HG03139 (cell line): ENCODE data around the gene LITAFD.
"Not testable (repeated sequence)": the region's sequence is repeated elsewhere in the genome, so short reads cannot be mapped to it uniquely, and the experiment has no call there.

Experiments used
- ATAC-seq: cut with Tn5 transposase; IDR thresholded peaks from one replicate; pipeline ENCODE4 v1.9.1; 2021; ENCODE audit not compliant: unreplicated experiment

Gene LITAFD

GRCh38 chr16:8882041-8882617 is at the start of gene LITAFD:
Gene LITAFD (plus strand): TSS chr16:8882351. CDS start chr16:8884356, 2,005 bp downstream.
- no peak for ATAC-seq

GRCh38 chr16:8832717-8833105 is 49.4 kb upstream of the LITAFD start:
- no peak for ATAC-seq

- not testable (repeated sequence) for ATAC-seq
Measured at GRCh38 chr16:8836797-8837196, 45.4 kb upstream of the LITAFD start.

- not testable (repeated sequence) for ATAC-seq
Measured at GRCh38 chr16:8837594-8837993, 44.6 kb upstream of the LITAFD start.

GRCh38 chr16:8842016-8842415 is 40.1 kb upstream of the LITAFD start:
- ATAC-seq, result not testable (repeated sequence)

- not testable (repeated sequence) for ATAC-seq
Measured at GRCh38 chr16:8843296-8843695, 38.9 kb upstream of the LITAFD start.

- ATAC-seq, result no peak
Measured at GRCh38 chr16:8845699-8846298, 36.4 kb upstream of the LITAFD start.

GRCh38 chr16:8846401-8846932 is 35.7 kb upstream of the LITAFD start:
- no peak for ATAC-seq

- ATAC-seq, result no peak
Measured at GRCh38 chr16:8847145-8847544, 35.0 kb upstream of the LITAFD start.

GRCh38 chr16:8847623-8848022 is 34.5 kb upstream of the LITAFD start:
- ATAC-seq, result no peak

- ATAC-seq, result no peak
Measured at GRCh38 chr16:8848231-8848938, 33.8 kb upstream of the LITAFD start.

GRCh38 chr16:8848939-8849391 is 33.2 kb upstream of the LITAFD start:
- ATAC-seq, result no peak

GRCh38 chr16:8849411-8850011 is 32.6 kb upstream of the LITAFD start:
- no peak for ATAC-seq

- no peak for ATAC-seq
Measured at GRCh38 chr16:8850279-8850885, 31.8 kb upstream of the LITAFD start.

- no peak for ATAC-seq
Measured at GRCh38 chr16:8851761-8852403, 30.3 kb upstream of the LITAFD start.

- ATAC-seq, result no peak
Measured at GRCh38 chr16:8852534-8852933, 29.6 kb upstream of the LITAFD start.

- no peak for ATAC-seq
Measured at GRCh38 chr16:8853150-8853549, 29.0 kb upstream of the LITAFD start.

- no peak for ATAC-seq
Measured at GRCh38 chr16:8853611-8854010, 28.5 kb upstream of the LITAFD start.

GRCh38 chr16:8854298-8854948 is 27.7 kb upstream of the LITAFD start:
- no peak for ATAC-seq
